HG03159 (cell line): Measurements from ENCODE around the gene DYNLT2B.
"Not testable (repeated sequence)": the region's sequence is repeated elsewhere in the genome, so short reads cannot be mapped to it uniquely, and the experiment has no call there.

Source experiments
- ATAC-seq: cut with Tn5 transposase; IDR thresholded peaks from one replicate; pipeline ENCODE4 v1.9.1; 2021; ENCODE audit warnings: mild to moderate bottlenecking, moderate library complexity; ENCODE audit not compliant: unreplicated experiment

The DYNLT2B gene

DNA sequence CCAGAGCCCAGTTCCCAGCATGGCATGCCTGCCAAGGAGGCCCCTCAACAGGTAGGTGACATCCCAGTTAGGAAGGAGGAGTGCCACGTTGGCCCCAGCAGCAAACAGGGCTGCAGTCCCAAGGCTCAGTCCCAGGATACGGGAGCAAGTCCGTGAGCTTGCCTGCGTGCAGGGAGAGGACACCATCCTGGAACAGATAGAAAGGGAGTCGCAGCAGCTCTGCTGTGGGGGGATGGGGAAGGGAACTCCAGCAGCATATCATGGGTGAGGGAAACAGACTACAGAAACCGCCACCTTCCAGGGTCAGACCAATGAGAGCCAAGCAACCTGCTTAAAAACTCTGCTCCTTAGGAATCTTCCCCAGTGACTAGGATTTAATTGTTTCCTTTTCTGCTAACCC is 9.4 kb upstream of the DYNLT2B start:
- ATAC-seq = no peak

DNA sequence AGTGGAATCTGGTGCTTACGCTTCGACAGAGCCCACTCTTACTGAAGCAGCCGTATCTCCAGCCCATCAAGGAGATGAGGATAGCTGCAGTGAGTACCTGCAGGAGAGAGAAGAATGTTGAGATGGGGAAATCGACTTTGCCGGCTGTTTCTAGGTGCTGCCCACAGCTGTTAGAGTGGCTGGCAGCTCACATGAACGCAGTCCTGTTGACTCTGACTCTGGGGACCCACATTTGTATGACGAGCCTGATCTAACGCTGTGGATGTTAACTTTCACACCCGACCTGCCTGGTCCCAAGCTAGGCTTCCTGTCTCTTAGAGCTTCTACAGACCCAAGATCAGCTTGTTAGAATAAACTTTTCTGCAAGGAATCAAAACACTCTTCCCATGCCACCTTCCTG is 8.9 kb upstream of the DYNLT2B start:
- no peak for ATAC-seq

DNA sequence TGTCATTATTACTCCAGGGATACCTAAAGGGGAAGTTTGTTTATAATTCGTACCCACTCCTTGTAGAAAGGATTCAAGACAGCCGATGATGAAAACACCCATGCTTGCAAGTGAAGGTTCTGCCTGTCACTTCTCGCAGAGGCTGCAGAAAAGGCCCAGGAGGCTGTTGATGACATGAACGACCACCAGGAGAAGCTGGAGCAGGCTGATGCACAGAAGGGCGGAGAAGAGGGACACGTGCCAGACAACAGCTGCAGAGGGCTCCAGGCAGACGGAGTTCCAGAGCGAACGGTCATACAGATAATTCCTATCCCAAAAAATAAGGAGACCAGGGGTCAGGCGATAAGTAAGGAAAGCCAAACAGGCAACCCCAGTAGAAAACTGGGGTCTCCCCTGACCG is 5.7 kb upstream of the DYNLT2B start:
- no peak for ATAC-seq

DNA sequence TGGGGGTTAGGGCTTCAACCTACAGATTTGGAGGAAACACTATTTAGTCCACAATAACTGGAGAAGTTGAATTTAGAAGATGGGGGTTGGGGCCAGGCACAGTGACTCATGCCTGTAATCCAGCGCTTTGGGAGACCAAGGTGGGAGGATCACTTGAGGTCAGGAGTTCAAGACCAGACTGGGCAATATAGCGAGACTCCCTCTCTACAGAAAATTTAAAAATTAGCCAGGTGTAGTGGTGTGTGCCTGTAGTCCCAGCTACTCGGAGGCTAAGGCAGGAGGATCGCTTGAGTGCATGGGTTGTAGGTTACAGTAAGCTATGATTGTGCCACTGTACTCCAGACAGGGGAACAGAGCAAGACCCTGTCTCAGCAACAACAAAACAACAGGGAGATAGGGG is 5.0 kb upstream of the DYNLT2B start:
- ATAC-seq = no peak

DNA sequence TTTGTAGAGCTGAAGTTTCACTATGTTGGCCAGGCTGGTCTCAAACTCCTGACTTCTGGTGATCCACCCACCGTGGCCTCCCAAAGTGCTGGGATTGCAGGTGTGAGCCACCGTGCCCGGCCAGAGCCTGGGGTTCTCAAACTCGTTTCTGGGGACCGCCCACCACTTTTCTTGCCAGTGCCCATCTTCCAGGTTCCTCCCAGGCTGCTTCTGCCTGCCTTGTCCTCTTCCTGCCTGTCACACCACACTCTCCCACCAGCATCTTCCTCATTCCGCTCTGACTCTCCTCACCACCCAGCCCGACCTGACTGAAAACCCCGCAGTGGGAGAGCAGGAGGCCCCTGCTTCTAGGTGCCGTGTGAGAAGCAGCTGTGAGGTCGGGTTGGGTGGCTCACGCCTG is 3.1 kb upstream of the DYNLT2B start:
- ATAC-seq = no peak

DNA sequence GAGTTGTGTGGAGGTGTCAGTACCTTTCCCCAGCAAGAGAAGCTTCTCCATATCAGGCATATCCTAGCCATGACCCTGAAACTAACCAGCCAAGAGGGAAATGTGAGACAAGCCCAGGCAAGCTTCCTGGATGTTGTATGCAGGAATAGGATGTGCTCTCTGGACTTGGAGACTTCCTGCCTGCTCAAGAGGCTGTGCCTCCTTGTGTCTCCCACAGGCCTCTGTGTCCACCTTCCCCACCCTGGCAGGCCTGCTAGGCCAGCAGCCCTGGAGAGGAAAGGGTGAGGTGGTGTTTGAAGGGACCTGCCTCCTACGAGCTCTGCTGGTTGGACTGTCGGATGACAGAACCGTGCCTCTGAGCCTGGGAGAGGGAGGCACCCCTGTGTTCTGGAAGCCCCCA is 2.1 kb upstream of the DYNLT2B start:
- ATAC-seq = no peak

DNA sequence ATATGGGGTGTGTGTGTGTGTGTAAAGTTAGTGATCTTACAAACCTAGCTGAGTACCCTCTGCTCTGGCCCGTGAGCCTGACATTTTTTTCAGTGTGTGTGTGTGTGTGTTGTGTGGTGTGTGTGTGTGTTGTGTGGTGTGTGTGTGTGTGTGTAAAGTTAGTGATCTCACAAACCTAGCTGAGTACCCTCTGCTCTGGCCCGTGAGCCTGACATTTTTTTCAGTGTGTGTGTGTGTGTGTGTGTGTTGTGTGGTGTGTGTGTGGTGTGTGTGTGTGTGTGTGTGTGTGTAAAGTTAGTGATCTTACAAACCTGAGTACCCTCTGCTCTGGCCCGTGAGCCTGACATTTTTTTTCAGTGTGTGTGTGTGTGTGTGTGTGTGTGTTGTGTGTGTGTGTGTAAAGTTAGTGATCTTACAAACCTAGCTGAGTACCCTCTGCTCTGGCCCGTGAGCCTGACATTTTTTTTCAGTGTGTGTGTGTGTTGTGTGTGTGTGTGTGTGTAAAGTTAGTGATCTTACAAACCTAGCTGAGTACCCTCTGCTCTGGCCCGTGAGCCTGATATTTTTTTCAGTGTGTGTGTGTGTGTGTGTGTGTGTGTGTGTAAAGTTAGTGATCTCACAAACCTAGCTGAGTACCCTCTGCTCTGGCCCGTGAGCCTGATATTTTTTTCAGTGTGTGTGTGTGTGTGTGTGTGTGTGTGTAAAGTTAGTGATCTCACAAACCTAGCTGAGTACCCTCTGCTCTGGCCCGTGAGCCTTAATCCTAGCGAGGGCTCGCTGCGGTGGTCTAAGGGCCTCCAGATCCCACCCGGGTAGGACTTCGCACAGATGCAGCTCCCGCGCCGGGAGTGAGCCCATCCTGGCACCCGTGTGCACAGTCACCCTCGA is 997 bp downstream of the DYNLT2B start:
- ATAC-seq = peak; percentile 46

DNA sequence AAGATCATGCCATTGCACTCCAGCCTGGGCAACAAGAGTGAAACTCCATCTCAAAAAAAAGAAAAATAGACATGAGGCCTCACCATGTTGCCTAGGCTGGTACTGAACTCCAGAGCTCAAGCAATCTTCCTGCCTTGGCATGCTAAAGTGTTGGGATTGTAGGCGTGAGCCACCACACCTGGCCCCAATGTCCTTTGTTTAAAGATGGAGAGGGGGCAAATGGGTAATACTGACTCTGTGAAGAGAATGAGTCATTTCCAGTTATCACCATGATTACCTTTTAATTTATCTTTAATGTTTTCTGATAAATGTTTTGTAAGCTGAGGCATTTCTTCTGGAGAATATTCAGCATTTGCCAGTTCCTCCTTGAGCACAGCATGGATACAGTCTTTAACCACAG is 2.2 kb downstream of the DYNLT2B start:
- ATAC-seq = no peak

DNA sequence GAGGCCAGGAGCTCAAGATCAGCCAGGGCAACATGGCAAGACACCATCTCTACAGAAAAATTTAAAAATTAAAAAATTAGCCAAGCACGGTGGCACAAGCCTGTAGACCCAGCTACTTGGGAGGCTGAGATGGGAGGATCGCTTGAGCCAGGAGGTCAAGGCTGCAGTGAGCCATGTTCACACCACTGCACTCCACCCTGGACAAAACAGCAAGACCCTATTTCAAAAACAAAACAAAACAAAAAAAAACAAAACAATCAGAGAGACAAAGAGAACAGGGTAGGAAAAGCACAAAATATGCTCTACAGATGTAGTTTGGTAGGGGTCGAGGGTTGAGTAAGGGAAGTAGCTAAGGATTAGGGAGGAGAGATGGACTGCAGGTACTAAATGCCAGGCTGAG is 3.4 kb downstream of the DYNLT2B start:
- ATAC-seq = no peak

DNA sequence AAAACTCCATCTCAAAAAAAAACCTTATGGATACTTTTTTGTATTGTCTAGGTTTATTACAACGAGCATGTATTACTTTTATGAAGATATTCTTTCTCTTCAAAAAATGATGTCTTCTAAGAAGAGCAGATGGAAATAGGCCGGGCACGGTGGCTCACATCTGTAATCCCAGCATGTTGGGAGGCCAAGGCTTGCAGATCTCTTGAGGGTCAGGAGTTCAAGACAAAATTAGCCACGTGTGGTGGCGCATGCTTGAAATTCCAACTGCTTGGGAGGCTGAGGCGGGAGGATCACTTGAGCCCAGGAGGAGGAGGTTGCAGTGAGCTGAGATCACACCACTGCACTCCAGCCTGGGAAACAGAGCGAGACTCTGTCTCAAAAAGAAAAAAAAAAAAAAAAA is 4.0 kb downstream of the DYNLT2B start:
- ATAC-seq = not testable (repeated sequence)

DNA sequence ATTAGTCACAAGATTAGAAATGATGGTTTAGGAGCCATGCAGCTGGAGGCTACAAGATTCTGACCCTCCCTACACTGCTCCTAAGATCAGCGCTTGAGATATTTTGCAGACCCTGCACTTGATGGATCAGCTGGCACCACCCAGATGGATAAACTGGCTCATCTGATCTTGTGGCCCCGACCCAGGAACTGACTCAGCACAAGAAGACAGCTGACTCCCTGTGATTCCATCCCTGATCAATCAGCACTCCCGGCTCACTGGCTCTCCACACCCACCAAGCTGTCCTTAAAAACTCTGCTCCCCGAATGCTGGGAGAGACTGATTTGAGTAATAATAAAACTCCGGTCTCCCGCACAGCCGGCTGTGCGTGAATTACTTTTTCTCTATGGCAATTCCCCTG is 15.1 kb downstream of the DYNLT2B start:
- not testable (repeated sequence) for ATAC-seq

DNA sequence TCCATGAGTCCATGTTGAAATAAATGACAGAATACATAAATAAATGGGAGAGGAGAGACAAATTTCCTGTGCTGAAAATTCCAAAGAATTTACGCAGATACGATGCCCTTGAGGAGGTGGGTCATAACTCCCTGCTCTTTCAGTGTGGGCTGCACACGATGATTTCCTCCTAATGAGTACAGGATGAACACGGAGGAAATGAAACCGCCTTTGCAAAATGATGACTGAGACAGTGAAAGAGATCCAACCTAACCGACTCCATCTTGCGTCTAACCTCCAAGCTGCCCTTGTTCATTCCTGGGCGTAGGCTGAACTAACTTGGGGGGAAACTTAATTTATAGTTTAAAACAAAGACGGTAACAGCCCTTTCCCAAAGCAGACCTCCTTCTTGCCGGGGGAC is 15.5 kb downstream of the DYNLT2B start:
- not testable (repeated sequence) for ATAC-seq

DNA sequence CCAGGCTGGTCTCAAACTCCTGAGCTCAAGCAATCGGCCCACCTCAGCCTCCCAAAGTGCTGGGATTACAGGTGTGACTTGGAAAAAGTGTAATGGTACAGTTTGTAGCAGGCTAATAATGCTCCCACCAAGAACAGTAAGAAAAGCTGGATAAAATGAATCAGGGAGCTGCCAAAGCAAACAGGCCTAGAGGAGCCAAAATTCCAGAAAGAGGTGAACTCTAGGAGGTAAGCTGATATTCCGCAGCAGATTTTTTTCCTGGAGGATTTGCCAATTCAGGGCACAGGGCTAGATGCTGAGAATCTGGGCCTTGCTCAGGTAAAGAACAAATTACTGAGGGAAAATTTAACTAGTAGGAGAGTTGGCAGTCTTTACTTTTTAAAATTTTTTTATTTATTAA is 19.5 kb downstream of the DYNLT2B start:
- no peak for ATAC-seq

DNA sequence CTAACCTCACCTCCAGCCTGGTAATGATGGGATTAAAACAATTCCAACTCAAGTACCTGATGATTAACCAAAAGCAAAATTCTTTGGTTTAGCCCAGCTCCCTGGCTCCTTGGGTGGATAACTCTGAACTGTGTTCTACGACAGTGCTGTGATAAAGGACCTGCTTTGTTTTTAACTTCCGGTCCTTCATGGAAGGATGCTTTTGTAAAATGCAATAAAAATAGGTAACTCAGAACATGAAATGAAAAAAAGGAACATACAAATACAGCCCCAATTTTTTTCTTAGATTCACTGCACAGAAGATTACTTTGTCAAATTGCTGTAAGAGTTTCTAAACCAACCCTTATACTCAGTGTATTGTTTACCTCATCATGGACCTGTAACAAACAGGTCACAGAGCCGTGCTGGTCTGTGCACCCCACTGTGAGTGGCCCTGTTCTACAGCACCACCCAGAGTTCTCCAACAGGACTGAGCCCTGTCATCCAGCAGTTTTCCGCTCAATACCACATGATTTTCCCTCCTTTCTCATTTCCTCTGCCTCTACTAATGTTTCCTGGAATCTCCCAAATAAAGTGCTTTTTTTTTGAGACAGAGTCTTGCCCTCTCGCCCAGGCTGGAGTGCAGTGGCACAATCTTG is 25.6 kb downstream of the DYNLT2B start:
- peak; percentile 45 for ATAC-seq

DNA sequence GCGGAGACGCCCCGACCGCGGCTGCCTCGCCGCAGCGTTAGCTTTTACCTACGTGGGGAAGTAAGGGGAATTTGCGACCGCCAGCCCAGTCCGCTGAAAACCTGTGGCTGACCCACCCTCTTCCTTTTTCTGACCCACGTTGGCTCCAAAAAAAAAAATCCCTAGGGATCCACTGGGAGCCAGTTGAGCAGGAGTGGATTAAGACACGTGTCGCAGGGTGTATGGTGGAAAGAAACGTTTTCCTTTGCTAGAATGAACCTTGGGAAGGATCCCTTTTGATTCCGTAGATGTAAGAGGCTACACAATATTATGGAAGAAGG is 29.9 kb downstream of the DYNLT2B start:
- ATAC-seq = no peak

DNA sequence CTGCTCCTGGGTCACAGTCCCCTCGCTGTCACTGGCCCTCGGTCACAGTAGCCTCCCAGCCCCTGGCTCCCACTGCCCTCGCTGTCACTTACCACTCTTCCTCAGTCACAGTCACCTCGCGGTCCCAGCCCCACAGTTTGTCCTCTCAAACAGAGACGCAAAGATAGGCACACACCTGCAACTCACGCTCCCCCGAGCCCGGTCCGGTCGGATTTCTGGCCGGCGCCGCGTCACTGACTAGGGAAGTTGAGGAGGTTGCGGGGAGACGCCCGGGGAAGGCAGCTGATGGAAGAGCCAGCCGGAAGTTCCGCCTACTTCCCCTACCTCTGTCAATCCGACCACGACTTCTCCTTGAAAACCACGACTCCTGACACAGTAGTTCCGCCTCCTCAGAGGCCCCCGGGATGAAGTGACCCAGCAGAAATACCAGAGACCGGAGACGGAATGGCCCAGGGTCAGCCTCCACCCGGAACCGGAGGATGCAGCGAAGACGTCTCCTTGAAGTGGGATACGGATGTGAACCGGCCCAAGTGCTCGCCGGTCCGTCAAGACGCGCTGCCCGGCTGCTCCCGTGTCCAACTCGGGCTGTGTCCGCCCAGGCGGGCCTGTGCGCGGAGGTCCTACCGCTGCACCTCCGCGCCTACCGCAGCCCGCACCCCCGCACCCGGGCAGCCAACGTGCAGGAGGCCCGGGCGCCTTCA is 30.4 kb downstream of the DYNLT2B start, which contains the start of gene PCYT1A:
Gene PCYT1A, minus strand, starts transcription at position 287 of the 701 bp plus-strand sequence. CDS start 17,195 bp downstream, outside the sequence.
- ATAC-seq = peak; percentile 83

DNA sequence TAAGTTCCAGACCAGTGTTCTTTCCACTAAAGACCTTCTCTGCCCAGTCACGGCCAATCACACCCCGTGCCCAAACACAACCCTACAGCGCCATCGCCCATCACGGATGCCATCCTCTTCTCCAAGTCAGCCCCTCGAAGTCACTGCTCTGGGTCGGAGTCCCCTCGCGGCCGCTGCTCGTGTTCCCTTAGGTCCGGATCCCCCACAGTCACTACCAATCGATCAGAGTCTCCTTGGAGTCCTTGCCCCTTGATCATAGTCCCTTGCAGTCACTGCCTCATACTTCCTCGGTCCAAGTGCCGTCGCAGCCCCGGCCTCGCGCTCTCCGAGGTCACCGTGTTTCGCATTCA is 31.0 kb downstream of the DYNLT2B start:
- peak; percentile 13 for ATAC-seq

DNA sequence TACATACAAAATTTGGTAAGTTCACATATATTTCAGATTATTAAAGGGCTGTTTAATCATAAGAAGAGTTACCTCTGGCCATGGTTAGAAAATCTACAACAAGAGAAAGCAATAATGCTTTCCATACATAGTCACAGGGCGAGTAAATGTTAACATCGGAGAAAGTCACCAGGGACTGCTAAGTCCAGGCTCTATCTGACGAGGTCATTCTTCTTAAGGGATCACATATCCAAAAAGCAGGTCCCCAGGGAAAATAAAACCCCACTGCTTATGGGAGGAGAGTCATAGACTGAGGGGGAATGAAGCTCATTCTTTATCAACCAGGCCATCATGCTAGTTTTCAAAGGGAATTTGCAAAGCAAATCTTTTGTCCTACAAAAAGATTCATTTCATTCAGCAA is 33.6 kb downstream of the DYNLT2B start:
- no peak for ATAC-seq

DNA sequence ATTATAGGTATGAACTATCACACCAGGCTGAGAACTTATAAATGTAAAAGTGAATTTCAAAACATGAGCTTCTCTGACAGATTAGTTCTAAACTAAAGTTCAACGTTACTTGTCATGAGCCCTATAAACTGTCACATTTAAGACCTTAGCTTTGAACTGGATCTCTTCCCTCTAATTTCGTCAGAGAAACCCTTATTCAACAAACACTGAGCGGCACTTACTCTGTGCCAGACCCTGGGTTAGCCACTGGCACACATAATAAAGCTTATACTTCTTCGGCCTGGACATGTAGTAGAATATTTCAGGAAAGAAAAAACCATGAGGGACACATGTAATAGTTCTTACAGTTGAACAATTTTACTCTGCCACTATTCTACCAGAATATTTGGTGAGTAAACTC is 36.1 kb downstream of the DYNLT2B start:
- no peak for ATAC-seq

DNA sequence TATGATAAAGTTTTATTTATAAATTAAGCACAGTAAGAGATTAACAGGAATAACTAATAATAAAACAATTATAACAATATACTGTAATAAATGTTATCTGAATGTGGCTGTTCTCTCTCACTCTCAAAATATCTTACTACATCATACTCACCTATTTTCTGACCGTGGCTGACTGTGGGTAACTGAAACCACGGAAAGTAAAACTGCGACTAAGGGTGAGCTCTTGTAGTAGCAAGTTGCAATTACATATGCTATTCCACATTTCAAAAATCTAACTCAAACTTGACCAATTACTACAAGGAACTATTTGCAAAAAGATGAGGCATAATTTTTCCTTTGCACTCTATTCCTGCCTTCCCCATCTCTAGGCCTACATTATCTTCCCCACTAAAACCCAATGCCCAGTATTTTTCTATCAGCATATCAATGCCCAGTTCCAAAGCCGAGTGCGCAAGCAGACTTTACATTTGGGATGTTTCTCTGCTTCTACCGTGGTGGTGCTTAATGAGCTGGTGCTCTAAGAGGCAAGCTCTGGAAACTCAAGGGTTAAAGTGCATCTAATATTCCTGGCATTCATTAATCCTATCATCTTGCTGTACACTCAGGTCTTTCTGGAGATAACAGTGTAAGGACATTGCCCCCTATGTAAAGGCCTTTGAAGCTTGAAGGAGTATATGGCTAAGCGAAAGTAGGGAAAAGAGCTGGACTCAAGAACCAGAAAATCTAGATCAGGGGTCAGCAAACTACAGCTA is 37.2 kb downstream of the DYNLT2B start:
- ATAC-seq = peak; percentile 56

DNA sequence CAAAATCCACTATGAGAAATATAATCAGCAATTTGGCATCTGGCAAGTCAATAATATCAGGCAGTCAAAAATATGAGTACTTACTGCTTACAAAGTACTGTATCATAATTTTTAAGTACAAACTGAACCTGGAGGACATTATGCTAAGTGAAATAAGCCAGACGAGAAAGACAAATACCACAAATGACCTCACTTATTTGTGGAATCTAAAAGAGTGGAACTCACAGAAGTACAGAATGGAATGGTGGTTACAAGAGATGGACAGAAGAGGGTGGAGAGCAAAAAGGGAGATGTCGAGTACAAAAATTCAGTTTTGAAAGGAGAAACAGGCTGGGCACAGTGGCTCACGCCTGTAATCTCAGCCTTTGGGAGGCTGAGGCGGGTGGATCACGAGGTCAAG is 42.9 kb downstream of the DYNLT2B start:
- no peak for ATAC-seq
